WTC11 (cell line): Measurements from ENCODE around the gene PLAA.

Experiments
- ESRRA ChIP-seq: sonication (generic); formaldehyde crosslinking; IDR thresholded peaks from 2 replicates; pipeline ENCODE4 v1.8.1; 2022; ENCODE audit warnings: mild to moderate bottlenecking, missing genetic modification reagents, borderline replicate concordance
- FOXK1 ChIP-seq: sonication (generic); formaldehyde crosslinking; IDR thresholded peaks from 2 replicates; pipeline ENCODE4 v1.8.0; 2022; ENCODE audit warnings: mild to moderate bottlenecking, moderate library complexity, missing genetic modification reagents
- GABPB1 ChIP-seq: sonication (generic); formaldehyde crosslinking; IDR thresholded peaks from 2 replicates; pipeline ENCODE4 v1.8.1; 2023; ENCODE audit warnings: mild to moderate bottlenecking, missing genetic modification reagents
- NFE2L1 ChIP-seq: sonication (generic); formaldehyde crosslinking; IDR thresholded peaks from 2 replicates; pipeline ENCODE4 v1.8.1; 2023; ENCODE audit warnings: missing genetic modification reagents
- NR3C1 ChIP-seq: sonication (generic); formaldehyde crosslinking; conservative IDR thresholded peaks from 2 replicates; pipeline ENCODE4 v1.8.1; 2023; ENCODE audit warnings: low read depth, mild to moderate bottlenecking, missing genetic modification reagents
- SP1 ChIP-seq: sonication (generic); formaldehyde crosslinking; conservative IDR thresholded peaks from 2 replicates; pipeline ENCODE4 v1.8.1; 2022; ENCODE audit warnings: missing genetic modification reagents
- ZNF232 ChIP-seq: sonication (generic); formaldehyde crosslinking; IDR thresholded peaks from 2 replicates; pipeline ENCODE4 v1.8.0; 2022; ENCODE audit warnings: mild to moderate bottlenecking, missing genetic modification reagents
- TF ChIP-seq, protein P1 (sequence below): sonication (generic); formaldehyde crosslinking; IDR thresholded peaks from 2 replicates; pipeline ENCODE4 v1.8.0; 2022; ENCODE audit warnings: mild to moderate bottlenecking, missing genetic modification reagents
- TF ChIP-seq, protein P2 (sequence below): fragments of 200-600 bp; IDR thresholded peaks from 2 replicates; pipeline ENCODE4 v1.8.0; 2022; ENCODE audit warnings: antibody characterized with exemption
- TF ChIP-seq, protein P3 (sequence below): sonication (generic); formaldehyde crosslinking; IDR thresholded peaks from 2 replicates; pipeline ENCODE4 v1.8.0; 2022; ENCODE audit warnings: mild to moderate bottlenecking, missing genetic modification reagents
- TF ChIP-seq, protein P4 (sequence below): sonication (generic); formaldehyde crosslinking; IDR thresholded peaks from 2 replicates; pipeline ENCODE4 v1.8.0; 2022; ENCODE audit warnings: missing genetic modification reagents
- TF ChIP-seq, protein P5 (sequence below): sonication (generic); formaldehyde crosslinking; IDR thresholded peaks from 2 replicates; pipeline ENCODE4 v1.8.0; 2023; ENCODE audit warnings: mild to moderate bottlenecking, missing genetic modification reagents

DNA sequence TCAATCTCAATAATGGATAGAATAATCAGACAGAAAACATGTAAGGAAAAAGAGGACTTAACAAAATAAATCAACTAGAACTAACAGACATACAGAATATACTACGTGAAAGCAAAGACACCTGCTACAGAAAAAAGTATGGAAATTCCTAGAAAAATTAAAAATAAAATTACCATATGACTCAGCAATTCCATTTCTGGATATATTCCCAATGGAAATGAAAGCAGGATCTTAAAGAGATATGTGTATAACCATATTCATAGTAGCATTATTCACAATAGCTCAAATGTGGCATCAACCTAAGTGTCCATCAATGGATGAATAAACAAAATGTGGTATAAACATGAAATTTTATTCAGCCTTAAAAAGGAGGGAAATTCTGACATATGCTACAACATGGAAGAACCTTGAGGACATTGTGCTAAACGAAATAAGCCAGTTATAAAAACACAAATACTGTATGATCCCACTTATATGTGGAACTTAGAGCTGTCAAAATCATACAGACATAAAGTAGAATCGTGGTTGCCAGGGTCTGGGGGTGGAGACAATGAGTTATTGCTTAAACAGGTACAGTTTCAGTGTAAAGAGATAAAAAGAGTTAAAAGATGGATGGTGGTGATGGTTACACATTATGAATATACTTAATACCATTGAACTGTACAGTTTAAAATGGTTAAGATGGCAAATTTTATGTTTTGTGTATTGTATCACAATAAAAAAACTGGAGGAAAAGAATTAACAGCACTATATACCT lies 6.9 kb downstream of the PLAA start:
- no peak for TF ChIP-seq FOXK1
- TF ChIP-seq, protein P1, sequence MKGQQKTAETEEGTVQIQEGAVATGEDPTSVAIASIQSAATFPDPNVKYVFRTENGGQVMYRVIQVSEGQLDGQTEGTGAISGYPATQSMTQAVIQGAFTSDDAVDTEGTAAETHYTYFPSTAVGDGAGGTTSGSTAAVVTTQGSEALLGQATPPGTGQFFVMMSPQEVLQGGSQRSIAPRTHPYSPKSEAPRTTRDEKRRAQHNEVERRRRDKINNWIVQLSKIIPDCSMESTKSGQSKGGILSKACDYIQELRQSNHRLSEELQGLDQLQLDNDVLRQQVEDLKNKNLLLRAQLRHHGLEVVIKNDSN (CRISPR knock-in tag): no peak
- TF ChIP-seq, protein P2, sequence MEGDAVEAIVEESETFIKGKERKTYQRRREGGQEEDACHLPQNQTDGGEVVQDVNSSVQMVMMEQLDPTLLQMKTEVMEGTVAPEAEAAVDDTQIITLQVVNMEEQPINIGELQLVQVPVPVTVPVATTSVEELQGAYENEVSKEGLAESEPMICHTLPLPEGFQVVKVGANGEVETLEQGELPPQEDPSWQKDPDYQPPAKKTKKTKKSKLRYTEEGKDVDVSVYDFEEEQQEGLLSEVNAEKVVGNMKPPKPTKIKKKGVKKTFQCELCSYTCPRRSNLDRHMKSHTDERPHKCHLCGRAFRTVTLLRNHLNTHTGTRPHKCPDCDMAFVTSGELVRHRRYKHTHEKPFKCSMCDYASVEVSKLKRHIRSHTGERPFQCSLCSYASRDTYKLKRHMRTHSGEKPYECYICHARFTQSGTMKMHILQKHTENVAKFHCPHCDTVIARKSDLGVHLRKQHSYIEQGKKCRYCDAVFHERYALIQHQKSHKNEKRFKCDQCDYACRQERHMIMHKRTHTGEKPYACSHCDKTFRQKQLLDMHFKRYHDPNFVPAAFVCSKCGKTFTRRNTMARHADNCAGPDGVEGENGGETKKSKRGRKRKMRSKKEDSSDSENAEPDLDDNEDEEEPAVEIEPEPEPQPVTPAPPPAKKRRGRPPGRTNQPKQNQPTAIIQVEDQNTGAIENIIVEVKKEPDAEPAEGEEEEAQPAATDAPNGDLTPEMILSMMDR: no peak
- TF ChIP-seq, protein P3, sequence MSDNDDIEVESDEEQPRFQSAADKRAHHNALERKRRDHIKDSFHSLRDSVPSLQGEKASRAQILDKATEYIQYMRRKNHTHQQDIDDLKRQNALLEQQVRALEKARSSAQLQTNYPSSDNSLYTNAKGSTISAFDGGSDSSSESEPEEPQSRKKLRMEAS (CRISPR knock-in tag): no peak
- TF ChIP-seq, protein P4, sequence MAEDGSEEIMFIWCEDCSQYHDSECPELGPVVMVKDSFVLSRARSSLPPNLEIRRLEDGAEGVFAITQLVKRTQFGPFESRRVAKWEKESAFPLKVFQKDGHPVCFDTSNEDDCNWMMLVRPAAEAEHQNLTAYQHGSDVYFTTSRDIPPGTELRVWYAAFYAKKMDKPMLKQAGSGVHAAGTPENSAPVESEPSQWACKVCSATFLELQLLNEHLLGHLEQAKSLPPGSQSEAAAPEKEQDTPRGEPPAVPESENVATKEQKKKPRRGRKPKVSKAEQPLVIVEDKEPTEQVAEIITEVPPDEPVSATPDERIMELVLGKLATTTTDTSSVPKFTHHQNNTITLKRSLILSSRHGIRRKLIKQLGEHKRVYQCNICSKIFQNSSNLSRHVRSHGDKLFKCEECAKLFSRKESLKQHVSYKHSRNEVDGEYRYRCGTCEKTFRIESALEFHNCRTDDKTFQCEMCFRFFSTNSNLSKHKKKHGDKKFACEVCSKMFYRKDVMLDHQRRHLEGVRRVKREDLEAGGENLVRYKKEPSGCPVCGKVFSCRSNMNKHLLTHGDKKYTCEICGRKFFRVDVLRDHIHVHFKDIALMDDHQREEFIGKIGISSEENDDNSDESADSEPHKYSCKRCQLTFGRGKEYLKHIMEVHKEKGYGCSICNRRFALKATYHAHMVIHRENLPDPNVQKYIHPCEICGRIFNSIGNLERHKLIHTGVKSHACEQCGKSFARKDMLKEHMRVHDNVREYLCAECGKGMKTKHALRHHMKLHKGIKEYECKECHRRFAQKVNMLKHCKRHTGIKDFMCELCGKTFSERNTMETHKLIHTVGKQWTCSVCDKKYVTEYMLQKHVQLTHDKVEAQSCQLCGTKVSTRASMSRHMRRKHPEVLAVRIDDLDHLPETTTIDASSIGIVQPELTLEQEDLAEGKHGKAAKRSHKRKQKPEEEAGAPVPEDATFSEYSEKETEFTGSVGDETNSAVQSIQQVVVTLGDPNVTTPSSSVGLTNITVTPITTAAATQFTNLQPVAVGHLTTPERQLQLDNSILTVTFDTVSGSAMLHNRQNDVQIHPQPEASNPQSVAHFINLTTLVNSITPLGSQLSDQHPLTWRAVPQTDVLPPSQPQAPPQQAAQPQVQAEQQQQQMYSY (CRISPR knock-in tag): no peak
- TF ChIP-seq, protein P5, sequence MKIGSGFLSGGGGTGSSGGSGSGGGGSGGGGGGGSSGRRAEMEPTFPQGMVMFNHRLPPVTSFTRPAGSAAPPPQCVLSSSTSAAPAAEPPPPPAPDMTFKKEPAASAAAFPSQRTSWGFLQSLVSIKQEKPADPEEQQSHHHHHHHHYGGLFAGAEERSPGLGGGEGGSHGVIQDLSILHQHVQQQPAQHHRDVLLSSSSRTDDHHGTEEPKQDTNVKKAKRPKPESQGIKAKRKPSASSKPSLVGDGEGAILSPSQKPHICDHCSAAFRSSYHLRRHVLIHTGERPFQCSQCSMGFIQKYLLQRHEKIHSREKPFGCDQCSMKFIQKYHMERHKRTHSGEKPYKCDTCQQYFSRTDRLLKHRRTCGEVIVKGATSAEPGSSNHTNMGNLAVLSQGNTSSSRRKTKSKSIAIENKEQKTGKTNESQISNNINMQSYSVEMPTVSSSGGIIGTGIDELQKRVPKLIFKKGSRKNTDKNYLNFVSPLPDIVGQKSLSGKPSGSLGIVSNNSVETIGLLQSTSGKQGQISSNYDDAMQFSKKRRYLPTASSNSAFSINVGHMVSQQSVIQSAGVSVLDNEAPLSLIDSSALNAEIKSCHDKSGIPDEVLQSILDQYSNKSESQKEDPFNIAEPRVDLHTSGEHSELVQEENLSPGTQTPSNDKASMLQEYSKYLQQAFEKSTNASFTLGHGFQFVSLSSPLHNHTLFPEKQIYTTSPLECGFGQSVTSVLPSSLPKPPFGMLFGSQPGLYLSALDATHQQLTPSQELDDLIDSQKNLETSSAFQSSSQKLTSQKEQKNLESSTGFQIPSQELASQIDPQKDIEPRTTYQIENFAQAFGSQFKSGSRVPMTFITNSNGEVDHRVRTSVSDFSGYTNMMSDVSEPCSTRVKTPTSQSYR (CRISPR knock-in tag): no peak
- no peak for TF ChIP-seq NFE2L1
- no peak for TF ChIP-seq ESRRA (CRISPR knock-in tag)
- no peak for TF ChIP-seq ZNF232 (CRISPR knock-in tag)
- TF ChIP-seq SP1 (CRISPR knock-in tag): no peak
- TF ChIP-seq GABPB1 (CRISPR knock-in tag): no peak
- no peak for TF ChIP-seq NR3C1
